HG02798 (cell line): Measurements from ENCODE around the gene OXGR1.
A peak's percentile ranks its signal among the peaks of the same experiment; 100 is the strongest.
"Not testable (repeated sequence)": the region's sequence is repeated elsewhere in the genome, so short reads cannot be mapped to it uniquely, and the experiment has no call there.

Experiments
- ATAC-seq: cut with Tn5 transposase; IDR thresholded peaks from one replicate; pipeline ENCODE4 v1.9.1; 2021; ENCODE audit warnings: mild to moderate bottlenecking; ENCODE audit not compliant: unreplicated experiment, poor library complexity

Gene OXGR1

DNA sequence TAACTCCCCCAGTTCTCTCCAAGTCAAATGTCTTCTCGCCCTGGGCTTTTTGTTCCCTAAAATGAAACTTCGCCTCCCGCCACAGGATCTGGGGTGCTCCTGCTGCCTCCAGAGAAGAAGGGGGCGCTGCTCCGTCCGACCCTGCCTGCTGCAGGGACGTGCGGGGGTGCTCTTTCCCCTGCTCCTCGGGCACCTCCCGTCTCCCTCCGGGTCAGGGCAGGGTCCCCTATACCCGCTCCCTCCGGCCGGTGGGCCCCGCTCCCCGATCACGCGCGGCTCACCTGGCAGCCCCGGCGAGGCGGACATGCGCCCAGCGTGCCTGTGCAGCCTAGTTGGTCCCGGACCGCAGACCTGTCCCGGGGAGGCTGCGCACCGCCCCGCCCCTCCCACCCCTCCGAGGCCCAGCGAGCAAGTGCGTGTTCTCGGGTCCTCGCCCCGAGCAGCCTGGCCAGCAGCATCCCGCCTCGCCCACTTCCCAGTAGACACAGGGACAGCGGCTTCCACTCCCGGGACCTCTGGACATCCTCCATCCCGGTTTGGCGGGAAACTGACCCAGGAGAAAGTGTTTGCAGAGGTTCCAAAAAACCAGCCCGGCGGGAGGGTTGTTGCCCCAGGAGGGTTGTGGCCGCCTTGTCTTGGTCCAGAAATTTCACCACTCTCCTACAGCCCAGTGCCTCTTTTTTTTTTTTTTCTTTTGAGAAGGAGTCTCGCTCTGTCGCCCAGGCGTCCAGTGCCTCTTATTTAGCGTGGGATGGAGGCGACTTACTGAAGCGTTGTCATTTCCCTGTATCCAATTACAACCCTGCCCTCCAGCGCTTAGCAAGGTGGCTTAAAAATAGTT, at the start of gene OXGR1:
OXGR1 (minus strand) TSS at position 460 of the 841 bp plus-strand sequence. CDS start 6,717 bp downstream, outside the sequence.
- ATAC-seq: no peak

DNA sequence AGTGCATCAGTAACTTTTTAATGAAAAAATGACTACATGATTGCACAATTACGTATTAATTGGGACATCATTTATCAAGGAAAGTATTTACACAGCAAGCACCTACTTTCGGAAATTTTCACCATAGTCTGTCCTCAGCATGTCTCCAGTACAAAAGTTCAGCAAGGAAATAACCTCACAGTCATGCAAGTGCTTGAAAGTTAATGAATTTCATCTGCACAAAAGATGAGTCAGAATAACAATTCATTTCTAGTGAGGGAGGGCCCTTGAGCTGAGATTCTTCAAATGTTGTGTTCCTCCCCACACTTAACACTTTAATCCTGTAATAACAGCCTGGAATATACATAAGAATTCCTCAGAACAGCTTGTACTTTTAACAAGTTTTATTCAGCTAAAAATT, 49.0 kb upstream of the OXGR1 start:
- no peak for ATAC-seq

GRCh38 chr13:97030705-97031452, 36.6 kb upstream of the OXGR1 start:
- ATAC-seq: no peak

GRCh38 chr13:97028441-97029299, 34.4 kb upstream of the OXGR1 start:
- ATAC-seq: peak; percentile 56

- no peak for ATAC-seq
Observed at GRCh38 chr13:97027162-97027554, 32.9 kb upstream of the OXGR1 start.

GRCh38 chr13:97026531-97027161, 32.4 kb upstream of the OXGR1 start:
- no peak for ATAC-seq

GRCh38 chr13:97023812-97024211, 29.5 kb upstream of the OXGR1 start:
- ATAC-seq: not testable (repeated sequence)

DNA sequence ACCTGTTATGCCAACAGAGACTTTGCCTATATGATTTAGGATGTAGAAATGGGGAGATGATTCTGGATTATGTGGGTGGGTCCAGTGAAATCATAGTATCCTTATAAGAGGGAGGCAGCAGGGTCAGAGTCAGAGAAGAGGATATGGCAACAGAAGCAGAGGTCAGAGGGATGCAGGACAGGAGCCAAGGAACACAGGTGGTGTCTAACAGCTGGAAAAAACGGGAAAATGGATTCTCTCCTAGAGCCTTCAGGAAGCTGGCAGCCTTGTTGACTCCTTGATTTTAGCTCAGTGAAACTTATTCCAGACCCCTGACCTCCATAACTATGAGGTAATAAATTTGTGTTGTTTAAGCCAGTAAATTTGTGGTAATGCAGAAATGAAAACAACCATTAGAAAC, 28.8 kb upstream of the OXGR1 start:
- no peak for ATAC-seq

GRCh38 chr13:97021241-97021640, 27.0 kb upstream of the OXGR1 start:
- no peak for ATAC-seq

GRCh38 chr13:97020689-97021240, 26.5 kb upstream of the OXGR1 start:
- ATAC-seq: no peak

- no peak for ATAC-seq
Observed at GRCh38 chr13:97020194-97020593, 25.9 kb upstream of the OXGR1 start.

- no peak for ATAC-seq
Observed at GRCh38 chr13:97019236-97019635, 25.0 kb upstream of the OXGR1 start.

GRCh38 chr13:97018029-97018819, 23.9 kb upstream of the OXGR1 start:
- peak; percentile 95 for ATAC-seq

DNA sequence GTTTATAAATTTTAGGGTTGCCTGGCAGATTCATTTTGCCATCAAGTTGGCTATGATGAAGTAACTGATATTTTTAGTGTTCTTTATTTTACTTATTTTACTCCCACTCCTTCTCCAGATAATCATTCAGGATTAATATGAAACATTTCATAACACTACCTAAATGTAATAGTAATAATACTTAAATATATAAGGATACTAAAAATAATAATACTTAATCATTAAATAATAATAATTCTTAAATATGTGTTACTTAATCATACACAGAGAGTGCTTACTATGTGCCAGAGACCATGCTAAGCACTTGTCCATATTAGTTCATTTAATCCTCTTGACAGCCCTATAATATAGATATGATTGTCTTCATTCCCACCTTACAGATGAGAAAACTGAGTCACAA, 23.0 kb upstream of the OXGR1 start:
- no peak for ATAC-seq

DNA sequence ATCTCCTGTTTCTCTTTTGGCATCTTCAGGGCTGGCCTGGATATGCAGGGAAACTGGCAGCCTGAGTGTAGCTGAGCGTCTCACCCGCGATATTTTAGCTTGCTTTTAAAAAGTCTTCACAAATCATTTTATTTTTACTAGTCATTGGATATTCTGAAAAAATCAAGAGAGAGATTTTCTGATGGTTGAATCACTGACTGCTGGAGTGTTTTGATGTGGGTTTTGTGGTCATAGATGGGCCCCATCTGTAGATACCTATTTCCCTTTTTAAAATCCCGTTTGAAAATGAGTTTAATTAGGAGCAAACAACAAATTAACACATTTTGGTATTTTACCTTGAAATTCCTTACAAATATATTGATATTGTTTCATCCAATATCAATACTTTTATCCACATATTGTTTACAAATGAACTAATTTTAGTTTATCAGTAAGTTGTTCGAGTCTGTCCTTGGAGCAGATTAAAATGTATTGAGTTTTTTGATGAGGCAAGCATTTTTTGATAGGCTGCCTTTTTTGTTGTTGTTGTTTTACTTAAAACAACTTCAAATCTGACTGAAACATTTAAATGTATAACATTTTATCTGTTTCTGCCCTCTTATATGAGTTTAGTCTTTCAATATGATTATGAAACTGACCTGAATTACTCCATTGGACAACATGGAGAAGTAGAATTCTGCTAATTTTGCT, 21.5 kb upstream of the OXGR1 start:
- ATAC-seq: no peak

DNA sequence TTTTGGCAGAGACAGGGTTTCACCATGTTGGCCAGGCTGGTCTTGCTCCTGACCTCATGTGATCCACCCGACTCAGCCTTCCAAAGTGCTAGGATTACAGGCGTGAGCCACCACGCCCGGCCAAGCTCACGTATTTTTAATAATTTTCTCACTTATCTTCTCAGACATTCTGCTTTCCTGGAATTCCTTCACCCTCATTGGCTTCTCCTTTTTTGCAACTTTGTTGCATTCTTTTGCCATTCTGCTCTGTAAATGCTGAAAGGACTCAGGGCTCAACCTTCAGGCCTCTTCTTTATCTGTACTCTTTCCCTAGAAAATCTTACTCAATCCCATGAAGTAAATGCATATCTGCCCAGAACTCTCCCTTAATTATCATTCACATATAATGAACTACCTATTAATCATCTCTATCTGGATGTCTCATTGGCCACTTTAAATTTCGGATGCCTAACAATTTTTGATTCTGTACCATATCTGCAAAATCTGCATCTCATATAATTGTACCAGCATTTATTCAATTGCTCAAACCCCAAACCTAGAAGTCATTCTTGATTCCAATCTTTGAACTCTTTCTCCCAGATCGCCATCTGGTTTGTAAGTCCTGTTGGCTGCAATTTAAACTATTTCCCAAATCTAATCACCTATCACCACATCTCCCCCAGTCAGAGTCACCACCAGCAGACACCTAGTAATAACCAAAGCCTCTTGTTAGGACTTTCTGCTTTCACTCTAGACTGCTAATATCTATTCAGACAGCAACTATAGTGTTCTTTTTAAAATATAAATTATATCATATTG, 18.2 kb upstream of the OXGR1 start:
- ATAC-seq: no peak

- no peak for ATAC-seq
Observed at GRCh38 chr13:97011446-97012131, 17.3 kb upstream of the OXGR1 start.
